GM12801 (cell line): ENCODE results near the gene C19orf53.

Experiments used
- TF ChIP-seq, protein P1 (sequence below): IDR thresholded peaks from one replicate; pipeline ENCODE4 v1.5.1; 2011; ENCODE audit warnings: control low read depth; ENCODE audit not compliant: insufficient read length; ENCODE audit errors: extremely low read depth

C19orf53 gene

DNA sequence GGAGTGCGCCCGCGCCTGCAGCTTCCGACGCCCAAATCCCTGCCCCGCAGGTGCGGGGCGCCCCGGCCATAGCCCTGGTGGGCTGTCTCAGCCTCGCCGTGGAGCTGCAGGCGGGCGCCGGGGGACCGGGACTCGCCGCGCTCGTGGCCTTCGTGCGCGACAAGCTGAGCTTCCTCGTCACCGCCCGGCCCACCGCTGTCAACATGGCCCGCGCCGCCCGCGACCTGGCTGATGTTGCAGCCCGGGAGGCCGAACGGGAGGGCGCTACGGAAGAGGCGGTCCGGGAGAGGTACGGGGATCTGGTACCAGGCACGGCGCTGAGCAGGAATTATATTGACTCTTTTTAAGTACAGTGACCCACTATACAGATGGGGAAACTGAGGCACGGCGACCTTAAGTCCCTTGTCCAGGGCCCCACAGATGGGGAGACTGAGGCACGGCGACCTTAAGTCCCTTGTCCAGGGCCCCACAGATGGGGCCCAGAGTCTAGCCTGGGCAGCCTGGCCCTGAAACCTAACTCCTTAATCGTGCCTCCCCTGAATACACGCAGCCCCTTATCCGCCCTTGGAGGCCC lies 9.3 kb upstream of the C19orf53 start:
- TF ChIP-seq, protein P1, sequence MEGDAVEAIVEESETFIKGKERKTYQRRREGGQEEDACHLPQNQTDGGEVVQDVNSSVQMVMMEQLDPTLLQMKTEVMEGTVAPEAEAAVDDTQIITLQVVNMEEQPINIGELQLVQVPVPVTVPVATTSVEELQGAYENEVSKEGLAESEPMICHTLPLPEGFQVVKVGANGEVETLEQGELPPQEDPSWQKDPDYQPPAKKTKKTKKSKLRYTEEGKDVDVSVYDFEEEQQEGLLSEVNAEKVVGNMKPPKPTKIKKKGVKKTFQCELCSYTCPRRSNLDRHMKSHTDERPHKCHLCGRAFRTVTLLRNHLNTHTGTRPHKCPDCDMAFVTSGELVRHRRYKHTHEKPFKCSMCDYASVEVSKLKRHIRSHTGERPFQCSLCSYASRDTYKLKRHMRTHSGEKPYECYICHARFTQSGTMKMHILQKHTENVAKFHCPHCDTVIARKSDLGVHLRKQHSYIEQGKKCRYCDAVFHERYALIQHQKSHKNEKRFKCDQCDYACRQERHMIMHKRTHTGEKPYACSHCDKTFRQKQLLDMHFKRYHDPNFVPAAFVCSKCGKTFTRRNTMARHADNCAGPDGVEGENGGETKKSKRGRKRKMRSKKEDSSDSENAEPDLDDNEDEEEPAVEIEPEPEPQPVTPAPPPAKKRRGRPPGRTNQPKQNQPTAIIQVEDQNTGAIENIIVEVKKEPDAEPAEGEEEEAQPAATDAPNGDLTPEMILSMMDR, result no peak

DNA sequence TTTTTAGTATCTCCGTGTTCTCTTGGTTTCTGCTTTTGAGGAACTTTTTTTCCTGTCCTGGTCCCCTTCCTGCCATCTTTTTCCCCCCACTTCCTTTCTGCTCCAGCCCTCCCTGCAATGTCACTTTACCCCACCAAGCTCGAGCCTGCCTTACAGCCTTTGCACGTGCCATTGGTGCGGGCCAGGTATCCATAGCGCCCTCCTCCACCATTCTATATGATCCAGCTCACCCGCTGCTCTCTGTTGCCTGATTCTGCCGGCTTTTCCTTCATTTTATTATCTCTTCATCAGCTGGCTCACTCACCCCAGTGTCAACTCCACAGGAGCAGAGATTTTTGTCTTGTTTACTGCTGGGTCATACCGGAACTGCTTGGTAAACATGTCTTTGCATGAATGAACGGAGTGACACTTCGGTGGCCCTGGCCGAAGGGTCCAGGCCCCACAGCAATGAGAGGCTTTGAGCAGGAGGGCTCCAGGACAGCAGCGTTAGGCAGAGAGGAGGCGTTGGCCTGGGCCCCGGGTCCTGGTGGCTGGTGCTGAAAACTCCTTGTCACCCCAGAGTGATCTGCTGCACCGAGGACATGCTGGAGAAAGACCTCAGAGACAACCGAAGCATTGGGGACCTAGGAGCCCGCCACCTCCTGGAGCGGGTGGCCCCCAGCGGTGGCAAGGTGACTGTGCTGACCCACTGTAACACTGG lies 8.7 kb upstream of the C19orf53 start:
- TF ChIP-seq, protein P1, result no peak

DNA sequence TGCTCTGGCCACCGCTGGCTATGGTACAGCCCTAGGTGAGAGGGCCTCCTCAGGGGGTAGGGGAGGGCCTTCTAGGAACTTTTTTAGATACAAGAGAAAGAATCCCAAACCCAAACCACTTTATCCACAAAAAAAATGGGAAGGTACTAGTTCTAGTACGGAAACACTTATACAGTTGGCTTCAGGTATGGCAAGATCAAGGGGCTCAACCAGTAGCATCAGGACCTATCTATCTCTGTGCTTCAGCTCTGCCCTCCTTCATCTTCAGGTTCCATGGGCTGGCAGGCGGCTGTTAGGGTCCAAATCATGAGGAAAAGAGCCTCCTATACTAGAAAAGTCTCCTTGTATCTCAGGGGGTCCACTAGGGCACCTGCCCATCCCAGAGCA lies 8.2 kb upstream of the C19orf53 start:
- TF ChIP-seq, protein P1, result no peak

DNA sequence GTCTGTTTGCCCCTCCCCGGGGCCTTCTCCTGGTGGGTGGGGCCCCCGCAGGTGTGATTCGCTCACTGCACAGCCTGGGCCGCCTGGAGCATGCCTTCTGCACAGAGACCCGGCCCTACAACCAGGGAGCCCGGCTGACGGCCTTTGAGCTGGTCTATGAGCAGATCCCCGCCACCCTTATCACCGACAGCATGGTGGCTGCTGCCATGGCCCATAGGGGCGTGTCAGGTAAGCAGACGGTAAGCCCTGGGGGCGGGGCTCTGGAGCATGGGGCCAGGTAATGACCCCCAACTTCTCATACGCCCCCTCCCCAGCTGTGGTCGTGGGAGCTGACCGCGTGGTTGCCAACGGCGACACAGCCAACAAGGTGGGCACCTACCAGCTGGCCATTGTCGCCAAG lies 5.7 kb upstream of the C19orf53 start:
- TF ChIP-seq, protein P1, result no peak

DNA sequence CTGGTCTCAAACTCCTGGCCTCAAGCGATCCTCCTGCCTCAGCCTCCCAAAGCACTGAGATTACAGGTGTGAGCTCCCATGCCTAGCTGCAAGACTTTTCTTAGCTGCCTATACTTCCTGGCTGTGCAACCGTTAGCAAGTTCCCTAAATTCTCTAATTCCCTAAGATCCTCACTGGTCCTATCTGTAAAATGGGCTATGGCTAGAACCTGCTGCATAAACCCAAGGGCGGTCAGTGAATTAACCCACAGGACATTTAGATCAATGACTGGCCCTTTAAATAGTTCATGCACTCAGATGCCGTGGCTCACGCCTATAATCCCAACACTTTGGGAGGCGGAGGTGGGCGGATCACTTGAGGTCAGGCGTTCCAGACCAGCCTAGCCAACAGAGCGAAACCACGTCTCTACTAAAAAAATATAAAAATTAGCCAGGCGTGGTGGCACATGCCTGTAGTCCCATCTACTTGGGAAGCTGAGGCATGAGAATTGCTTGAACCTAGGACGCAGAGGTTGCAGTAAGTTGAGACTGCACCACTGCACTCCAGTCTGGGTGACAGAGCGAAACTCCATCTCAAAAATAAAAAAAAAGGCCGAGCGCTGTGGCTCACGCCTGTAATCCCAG lies 4.1 kb upstream of the C19orf53 start:
- TF ChIP-seq, protein P1, result no peak

DNA sequence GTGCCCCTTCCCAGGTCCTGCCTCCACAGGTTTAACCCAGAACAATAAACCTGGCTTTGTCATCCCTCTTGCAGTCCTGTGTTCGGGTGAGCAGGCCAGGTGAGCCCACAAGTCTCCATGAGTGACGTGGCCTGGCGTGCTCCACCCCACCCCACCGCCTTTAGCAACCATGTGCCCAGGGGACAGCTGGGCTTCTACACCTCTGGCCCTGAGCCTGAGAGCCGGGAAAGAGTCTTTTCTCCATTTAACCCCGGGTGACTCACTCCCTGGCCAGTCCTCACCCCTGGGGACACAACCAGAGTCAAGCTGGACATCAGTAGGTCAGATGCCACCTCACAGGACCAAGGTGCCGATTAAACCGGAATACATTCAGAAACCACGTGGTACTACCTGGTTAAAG lies 4.1 kb downstream of the C19orf53 start:
- TF ChIP-seq, protein P1, result no peak

DNA sequence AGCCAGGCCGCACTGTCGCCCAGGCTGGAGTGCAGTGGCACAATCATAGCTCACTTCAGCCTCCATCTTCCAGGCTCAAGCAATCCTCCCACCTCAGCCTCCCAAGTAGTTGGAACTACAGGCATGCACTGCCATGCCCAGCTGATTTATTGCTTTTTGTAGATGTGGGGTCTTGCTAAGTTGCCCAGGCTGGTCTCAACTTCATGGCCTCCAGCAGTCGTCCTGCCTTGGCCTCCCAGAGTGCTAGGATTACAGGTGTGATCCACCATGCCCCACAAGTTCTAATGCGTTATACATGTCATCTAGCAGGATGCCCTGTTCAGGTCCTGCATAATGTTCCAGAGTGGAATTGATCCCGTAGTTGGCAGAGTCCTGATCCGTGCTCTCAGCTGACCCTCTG lies 4.6 kb downstream of the C19orf53 start:
- TF ChIP-seq, protein P1, result no peak
